Measurements from ENCODE around the gene ELMO1.

- TF ChIP-seq CTCF (IDR thresholded peaks at IDR 0.05) (no peak), ZFX (IDR thresholded peaks at IDR 0.05; ENCODE audit: borderline replicate concordance) (no peak)
Measured at GRCh38 chr7:37153376-37153775, 295.3 kb downstream of the ELMO1 start.

Data from 22Rv1 (cell line).